Ishikawa (cell line): Measurements from ENCODE around the gene GAK.

Experiments
- REST ChIP-seq: IDR thresholded peaks from 2 replicates; pipeline ENCODE4 v1.6.1; 2012; ENCODE audit warnings: low read depth, mild to moderate bottlenecking
- YY1 ChIP-seq: IDR thresholded peaks from 2 replicates; pipeline ENCODE4 v1.6.1; 2012; ENCODE audit warnings: low read depth
- TF ChIP-seq, protein P1 (sequence below): IDR thresholded peaks from 2 replicates; pipeline ENCODE4 v1.6.1; 2012

GRCh38 chr4:808860-809570 lies 123.1 kb downstream of the GAK start:
- TF ChIP-seq YY1 (no peak), REST (no peak)
- TF ChIP-seq, protein P1, sequence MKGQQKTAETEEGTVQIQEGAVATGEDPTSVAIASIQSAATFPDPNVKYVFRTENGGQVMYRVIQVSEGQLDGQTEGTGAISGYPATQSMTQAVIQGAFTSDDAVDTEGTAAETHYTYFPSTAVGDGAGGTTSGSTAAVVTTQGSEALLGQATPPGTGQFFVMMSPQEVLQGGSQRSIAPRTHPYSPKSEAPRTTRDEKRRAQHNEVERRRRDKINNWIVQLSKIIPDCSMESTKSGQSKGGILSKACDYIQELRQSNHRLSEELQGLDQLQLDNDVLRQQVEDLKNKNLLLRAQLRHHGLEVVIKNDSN = no peak
